WTC11 (cell line): Measurements from ENCODE around the gene SMYD3. TPM values are rescaled to one million over a fixed set of nuclear protein-coding genes. Genes with fewer than 3 reads are reported as not detected.

Experiments
- ATAC-seq: fragments of 200-7000 bp; cut with Tn5 transposase; 2 replicates; pipeline ENCODE4 v1.10.0; 2021; ENCODE audit warnings: mild to moderate bottlenecking, moderate library complexity
- CTCF ChIA-PET: fragments of 300-600 bp; sonication (Branson Sonifier 250); formaldehyde crosslinking; loops from one replicate; lab custom pipeline; 2021; ENCODE audit warnings: antibody characterized with exemption; lab: Charles Lee
- POLR2A ChIA-PET: fragments of 350-600 bp; sonication (Branson Sonifier 250); formaldehyde crosslinking; loops from one replicate; lab custom pipeline; 2021; ENCODE audit warnings: antibody characterized with exemption; lab: Charles Lee
- DNase-seq: peaks from one replicate; pipeline ENCODE4 v3.0.0; 2021; ENCODE audit warnings: low spot score
- H3K27ac Mint-ChIP-seq: 2 replicates; pipeline ENCODE4 v1.8.0; 2021; ENCODE audit warnings: mixed read lengths
- H3K27me3 Mint-ChIP-seq: 2 replicates; pipeline ENCODE4 v1.8.0; 2021; ENCODE audit warnings: low read depth, mild to moderate bottlenecking, moderate library complexity, mixed read lengths
- H3K36me3 Mint-ChIP-seq: 2 replicates; pipeline ENCODE4 v1.8.0; 2021; ENCODE audit warnings: mixed read lengths
- H3K4me1 Mint-ChIP-seq: 2 replicates; pipeline ENCODE4 v1.8.0; 2022; ENCODE audit warnings: mixed read lengths
- H3K4me3 Mint-ChIP-seq: 2 replicates; pipeline ENCODE4 v1.8.0; 2021; ENCODE audit warnings: mild to moderate bottlenecking, moderate library complexity, mixed read lengths
- H3K9me3 Mint-ChIP-seq: 2 replicates; pipeline ENCODE4 v1.8.0; 2021; ENCODE audit warnings: mixed read lengths
- ATF1 ChIP-seq: sonication (generic); formaldehyde crosslinking; IDR thresholded peaks from 2 replicates; pipeline ENCODE4 v1.8.1; 2023; ENCODE audit warnings: mild to moderate bottlenecking, moderate library complexity, missing genetic modification reagents
- CREB1 ChIP-seq: sonication (generic); formaldehyde crosslinking; IDR thresholded peaks from 2 replicates; pipeline ENCODE4 v1.8.0; 2023; ENCODE audit warnings: mild to moderate bottlenecking, missing genetic modification reagents
- CREM ChIP-seq: sonication (generic); formaldehyde crosslinking; IDR thresholded peaks from 2 replicates; pipeline ENCODE4 v1.8.1; 2022; ENCODE audit warnings: mild to moderate bottlenecking, missing genetic modification reagents, moderate library complexity
- E2F1 ChIP-seq: sonication (generic); formaldehyde crosslinking; IDR thresholded peaks from 2 replicates; pipeline ENCODE4 v1.8.0; 2022; ENCODE audit warnings: mild to moderate bottlenecking, missing genetic modification reagents
- E2F5 ChIP-seq: sonication (generic); formaldehyde crosslinking; IDR thresholded peaks from 2 replicates; pipeline ENCODE4 v1.8.1; 2022; ENCODE audit warnings: mild to moderate bottlenecking, moderate library complexity, missing genetic modification reagents
- ELF4 ChIP-seq: sonication (generic); formaldehyde crosslinking; IDR thresholded peaks from 2 replicates; pipeline ENCODE4 v1.8.1; 2022; ENCODE audit warnings: low read depth, mild to moderate bottlenecking, moderate library complexity, missing genetic modification reagents
- EMX1 ChIP-seq: fragments of 250-450 bp; sonication (Bioruptor Pico); IDR thresholded peaks from 2 replicates; pipeline ENCODE4 v1.8.0; 2021; ENCODE audit warnings: mild to moderate bottlenecking
- FOXP1 ChIP-seq: sonication (generic); formaldehyde crosslinking; IDR thresholded peaks from 2 replicates; pipeline ENCODE4 v1.8.0; 2022; ENCODE audit warnings: missing genetic modification reagents, mild to moderate bottlenecking, moderate library complexity, borderline replicate concordance
- GRHL2 ChIP-seq: fragments of 250-450 bp; sonication (Bioruptor Pico); IDR thresholded peaks from 2 replicates; pipeline ENCODE4 v1.8.0; 2022; ENCODE audit warnings: mild to moderate bottlenecking, moderate library complexity; ENCODE audit not compliant: insufficient replicate concordance, severe bottlenecking
- HMGA2 ChIP-seq: fragments of 250-450 bp; sonication (Bioruptor Pico); IDR thresholded peaks from 2 replicates; pipeline ENCODE4 v1.4.0; 2021; ENCODE audit warnings: mild to moderate bottlenecking, moderate library complexity
- MXD4 ChIP-seq: fragments of 250-450 bp; sonication (Bioruptor Pico); IDR thresholded peaks from 2 replicates; pipeline ENCODE4 v1.8.0; 2021; ENCODE audit warnings: mild to moderate bottlenecking, moderate library complexity, borderline replicate concordance
- NR2C2 ChIP-seq: sonication (generic); formaldehyde crosslinking; IDR thresholded peaks from 2 replicates; pipeline ENCODE4 v1.8.0; 2022; ENCODE audit warnings: mild to moderate bottlenecking, missing genetic modification reagents
- RELA ChIP-seq: sonication (generic); formaldehyde crosslinking; IDR thresholded peaks from 2 replicates; pipeline ENCODE4 v1.8.1; 2022; ENCODE audit warnings: missing genetic modification reagents, mild to moderate bottlenecking, borderline replicate concordance
- SOX15 ChIP-seq: fragments of 250-450 bp; sonication (Bioruptor Pico); IDR thresholded peaks from 2 replicates; pipeline ENCODE4 v1.9.0; 2021; ENCODE audit warnings: mild to moderate bottlenecking
- TEAD4 ChIP-seq: sonication (generic); formaldehyde crosslinking; IDR thresholded peaks from 2 replicates; pipeline ENCODE4 v1.8.0; 2022; ENCODE audit warnings: mild to moderate bottlenecking, missing genetic modification reagents
- USF2 ChIP-seq: sonication (generic); formaldehyde crosslinking; IDR thresholded peaks from 2 replicates; pipeline ENCODE4 v1.8.1; 2023; ENCODE audit warnings: mild to moderate bottlenecking, missing genetic modification reagents, moderate library complexity
- ZNF219 ChIP-seq: sonication (generic); formaldehyde crosslinking; IDR thresholded peaks from 2 replicates; pipeline ENCODE4 v1.8.0; 2023; ENCODE audit warnings: missing genetic modification reagents, mild to moderate bottlenecking, borderline replicate concordance
- ZNF396 ChIP-seq: fragments of 250-450 bp; sonication (Bioruptor Pico); IDR thresholded peaks from 2 replicates; pipeline ENCODE4 v1.8.0; 2021; ENCODE audit warnings: mild to moderate bottlenecking, moderate library complexity, borderline replicate concordance
- total RNA-seq: library from RNA; stranded (reverse); gene quantifications from 3 replicates; pipeline ENCODE4 v1.2.3, GENCODE V29; 2021
- TF ChIP-seq, protein P1 (sequence below): fragments of 250-450 bp; sonication (Bioruptor Pico); IDR thresholded peaks from 2 replicates; pipeline ENCODE4 v2.1.2; 2022; ENCODE audit warnings: mild to moderate bottlenecking, moderate library complexity
- TF ChIP-seq, protein P2 (sequence below): sonication (generic); formaldehyde crosslinking; IDR thresholded peaks from 2 replicates; pipeline ENCODE4 v1.8.1; 2023; ENCODE audit warnings: mild to moderate bottlenecking, missing genetic modification reagents, moderate library complexity
- TF ChIP-seq, protein P3 (sequence below): sonication (generic); formaldehyde crosslinking; IDR thresholded peaks from 2 replicates; pipeline ENCODE4 v1.8.0; 2023; ENCODE audit warnings: missing genetic modification reagents
- TF ChIP-seq, protein P4 (sequence below): sonication (generic); formaldehyde crosslinking; IDR thresholded peaks from 2 replicates; pipeline ENCODE4 v1.8.1; 2022; ENCODE audit warnings: missing genetic modification reagents, borderline replicate concordance
- TF ChIP-seq, protein P5 (sequence below): fragments of 250-450 bp; sonication (Bioruptor Pico); IDR thresholded peaks from 2 replicates; pipeline ENCODE4 v1.9.0; 2021; ENCODE audit warnings: mild to moderate bottlenecking, borderline replicate concordance

Gene SMYD3
- total RNA-seq, 1 experiment from 2014 or later: 21.4 TPM

- ChIA-PET CTCF (no interaction called here), POLR2A (no interaction called here)
- Mint-ChIP-seq H3K9me3 (no peaks in the 10 kb centered on the region), H3K27me3 (no peaks in the 10 kb centered on the region), H3K4me3 (no peak overlapping the region), H3K27ac (no peak overlapping the region), H3K36me3 (no peaks in the 10 kb centered on the region), H3K4me1 (no peaks in the 10 kb centered on the region; the same call in 1 of the 2 replicates)
- ATAC-seq (no peak), DNase-seq (no peak)
- TF ChIP-seq NR2C2 (CRISPR knock-in tag) (no peak), ATF1 (CRISPR knock-in tag) (no peak), TEAD4 (CRISPR knock-in tag) (no peak), EMX1 (CRISPR knock-in tag) (no peak), E2F5 (CRISPR knock-in tag) (no peak), ZNF219 (CRISPR knock-in tag) (no peak), CREB1 (CRISPR knock-in tag) (no peak)
- TF ChIP-seq, protein P1, sequence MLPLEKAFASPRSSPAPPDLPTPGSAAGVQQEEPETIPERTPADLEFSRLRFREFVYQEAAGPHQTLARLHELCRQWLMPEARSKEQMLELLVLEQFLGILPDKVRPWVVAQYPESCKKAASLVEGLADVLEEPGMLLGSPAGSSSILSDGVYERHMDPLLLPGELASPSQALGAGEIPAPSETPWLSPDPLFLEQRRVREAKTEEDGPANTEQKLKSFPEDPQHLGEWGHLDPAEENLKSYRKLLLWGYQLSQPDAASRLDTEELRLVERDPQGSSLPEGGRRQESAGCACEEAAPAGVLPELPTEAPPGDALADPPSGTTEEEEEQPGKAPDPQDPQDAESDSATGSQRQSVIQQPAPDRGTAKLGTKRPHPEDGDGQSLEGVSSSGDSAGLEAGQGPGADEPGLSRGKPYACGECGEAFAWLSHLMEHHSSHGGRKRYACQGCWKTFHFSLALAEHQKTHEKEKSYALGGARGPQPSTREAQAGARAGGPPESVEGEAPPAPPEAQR (CRISPR knock-in tag): no peak
- TF ChIP-seq, protein P2, sequence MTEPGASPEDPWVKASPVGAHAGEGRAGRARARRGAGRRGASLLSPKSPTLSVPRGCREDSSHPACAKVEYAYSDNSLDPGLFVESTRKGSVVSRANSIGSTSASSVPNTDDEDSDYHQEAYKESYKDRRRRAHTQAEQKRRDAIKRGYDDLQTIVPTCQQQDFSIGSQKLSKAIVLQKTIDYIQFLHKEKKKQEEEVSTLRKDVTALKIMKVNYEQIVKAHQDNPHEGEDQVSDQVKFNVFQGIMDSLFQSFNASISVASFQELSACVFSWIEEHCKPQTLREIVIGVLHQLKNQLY (CRISPR knock-in tag): no peak
Measured at GRCh38 chr1:246170574-246171261, 336.4 kb downstream of the SMYD3 start.

DNA sequence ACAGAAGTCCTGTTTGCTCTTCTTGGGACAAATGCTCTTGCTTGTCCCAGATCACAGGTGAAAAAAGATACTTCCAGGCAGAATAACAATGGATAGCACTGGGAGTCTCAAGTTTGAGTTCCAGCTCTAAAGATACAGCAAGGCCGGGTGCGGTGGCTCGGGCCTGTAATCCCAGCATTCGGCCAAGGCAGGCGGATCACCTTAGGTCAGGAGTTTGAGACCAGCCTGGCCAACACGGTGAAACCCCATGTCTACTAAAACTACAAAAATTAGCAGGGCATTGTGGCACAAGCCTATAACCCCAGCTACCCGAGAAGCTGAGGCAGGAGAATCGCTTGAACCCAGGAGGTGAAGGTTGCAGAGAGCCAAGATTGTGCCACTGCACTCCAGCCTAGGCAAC lies 337.6 kb downstream of the SMYD3 start:
- DNase-seq (no peak), ATAC-seq (no peak)
- POLR2A ChIA-PET: interaction anchor here (0.5 kb wide), 1 partner anchor 695 kb away, joined by 3 read pairs; no protein-coding TSS in a partner anchor
- H3K27me3 Mint-ChIP-seq: no peaks in the 10 kb centered on the region
- no peak overlapping the region for H3K4me3 Mint-ChIP-seq
- H3K4me1 Mint-ChIP-seq: peaks cover 6% of the 10 kb centered on the region; the same call in 1 of the 2 replicates
- H3K9me3 Mint-ChIP-seq: no peaks in the 10 kb centered on the region
- H3K27ac Mint-ChIP-seq: no peak overlapping the region
- CTCF ChIA-PET: interaction anchor here (1.4 kb wide), 1 partner anchor 18 kb away, joined by 3 read pairs; no protein-coding TSS in a partner anchor
- H3K36me3 Mint-ChIP-seq: no peaks in the 10 kb centered on the region
- no peak for TF ChIP-seq NR2C2 (CRISPR knock-in tag)
- no peak for TF ChIP-seq E2F1
- no peak for TF ChIP-seq RELA
- no peak for TF ChIP-seq USF2 (CRISPR knock-in tag)
- no peak for TF ChIP-seq GRHL2 (CRISPR knock-in tag)
- TF ChIP-seq, protein P3, sequence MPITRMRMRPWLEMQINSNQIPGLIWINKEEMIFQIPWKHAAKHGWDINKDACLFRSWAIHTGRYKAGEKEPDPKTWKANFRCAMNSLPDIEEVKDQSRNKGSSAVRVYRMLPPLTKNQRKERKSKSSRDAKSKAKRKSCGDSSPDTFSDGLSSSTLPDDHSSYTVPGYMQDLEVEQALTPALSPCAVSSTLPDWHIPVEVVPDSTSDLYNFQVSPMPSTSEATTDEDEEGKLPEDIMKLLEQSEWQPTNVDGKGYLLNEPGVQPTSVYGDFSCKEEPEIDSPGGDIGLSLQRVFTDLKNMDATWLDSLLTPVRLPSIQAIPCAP (CRISPR knock-in tag): no peak
- no peak for TF ChIP-seq ELF4 (CRISPR knock-in tag)
- TF ChIP-seq, protein P4, sequence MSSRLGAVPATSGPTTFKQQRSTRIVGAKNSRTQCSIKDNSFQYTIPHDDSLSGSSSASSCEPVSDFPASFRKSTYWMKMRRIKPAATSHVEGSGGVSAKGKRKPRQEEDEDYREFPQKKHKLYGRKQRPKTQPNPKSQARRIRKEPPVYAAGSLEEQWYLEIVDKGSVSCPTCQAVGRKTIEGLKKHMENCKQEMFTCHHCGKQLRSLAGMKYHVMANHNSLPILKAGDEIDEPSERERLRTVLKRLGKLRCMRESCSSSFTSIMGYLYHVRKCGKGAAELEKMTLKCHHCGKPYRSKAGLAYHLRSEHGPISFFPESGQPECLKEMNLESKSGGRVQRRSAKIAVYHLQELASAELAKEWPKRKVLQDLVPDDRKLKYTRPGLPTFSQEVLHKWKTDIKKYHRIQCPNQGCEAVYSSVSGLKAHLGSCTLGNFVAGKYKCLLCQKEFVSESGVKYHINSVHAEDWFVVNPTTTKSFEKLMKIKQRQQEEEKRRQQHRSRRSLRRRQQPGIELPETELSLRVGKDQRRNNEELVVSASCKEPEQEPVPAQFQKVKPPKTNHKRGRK (CRISPR knock-in tag): no peak
- no peak for TF ChIP-seq FOXP1
- TF ChIP-seq SOX15 (CRISPR knock-in tag): no peak
- TF ChIP-seq CREM: no peak
- TF ChIP-seq HMGA2 (CRISPR knock-in tag): no peak
- TF ChIP-seq MXD4: no peak
- no peak for TF ChIP-seq ZNF396 (CRISPR knock-in tag)
- TF ChIP-seq, protein P5, sequence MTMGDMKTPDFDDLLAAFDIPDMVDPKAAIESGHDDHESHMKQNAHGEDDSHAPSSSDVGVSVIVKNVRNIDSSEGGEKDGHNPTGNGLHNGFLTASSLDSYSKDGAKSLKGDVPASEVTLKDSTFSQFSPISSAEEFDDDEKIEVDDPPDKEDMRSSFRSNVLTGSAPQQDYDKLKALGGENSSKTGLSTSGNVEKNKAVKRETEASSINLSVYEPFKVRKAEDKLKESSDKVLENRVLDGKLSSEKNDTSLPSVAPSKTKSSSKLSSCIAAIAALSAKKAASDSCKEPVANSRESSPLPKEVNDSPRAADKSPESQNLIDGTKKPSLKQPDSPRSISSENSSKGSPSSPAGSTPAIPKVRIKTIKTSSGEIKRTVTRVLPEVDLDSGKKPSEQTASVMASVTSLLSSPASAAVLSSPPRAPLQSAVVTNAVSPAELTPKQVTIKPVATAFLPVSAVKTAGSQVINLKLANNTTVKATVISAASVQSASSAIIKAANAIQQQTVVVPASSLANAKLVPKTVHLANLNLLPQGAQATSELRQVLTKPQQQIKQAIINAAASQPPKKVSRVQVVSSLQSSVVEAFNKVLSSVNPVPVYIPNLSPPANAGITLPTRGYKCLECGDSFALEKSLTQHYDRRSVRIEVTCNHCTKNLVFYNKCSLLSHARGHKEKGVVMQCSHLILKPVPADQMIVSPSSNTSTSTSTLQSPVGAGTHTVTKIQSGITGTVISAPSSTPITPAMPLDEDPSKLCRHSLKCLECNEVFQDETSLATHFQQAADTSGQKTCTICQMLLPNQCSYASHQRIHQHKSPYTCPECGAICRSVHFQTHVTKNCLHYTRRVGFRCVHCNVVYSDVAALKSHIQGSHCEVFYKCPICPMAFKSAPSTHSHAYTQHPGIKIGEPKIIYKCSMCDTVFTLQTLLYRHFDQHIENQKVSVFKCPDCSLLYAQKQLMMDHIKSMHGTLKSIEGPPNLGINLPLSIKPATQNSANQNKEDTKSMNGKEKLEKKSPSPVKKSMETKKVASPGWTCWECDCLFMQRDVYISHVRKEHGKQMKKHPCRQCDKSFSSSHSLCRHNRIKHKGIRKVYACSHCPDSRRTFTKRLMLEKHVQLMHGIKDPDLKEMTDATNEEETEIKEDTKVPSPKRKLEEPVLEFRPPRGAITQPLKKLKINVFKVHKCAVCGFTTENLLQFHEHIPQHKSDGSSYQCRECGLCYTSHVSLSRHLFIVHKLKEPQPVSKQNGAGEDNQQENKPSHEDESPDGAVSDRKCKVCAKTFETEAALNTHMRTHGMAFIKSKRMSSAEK: no peak
